Activated CD4-positive, alpha-beta T cell treated with anti-CD3 and anti-CD28 coated beads for 36 hours (primary cell): ENCODE results near the gene SYNE3. TPM values are rescaled to one million over a fixed set of nuclear protein-coding genes. Genes with fewer than 3 reads are reported as not detected.

ENCODE experiments used
- ATAC-seq: fragments of 200-7000 bp; cut with Tn5 transposase; one replicate; pipeline ENCODE4 v1.10.0; 2021; ENCODE audit warnings: mild to moderate bottlenecking, moderate library complexity
- CTCF ChIA-PET: fragments of 350-600 bp; sonication (Branson Sonifier 250); formaldehyde crosslinking; loops from one replicate; lab custom pipeline; 2021; ENCODE audit warnings: antibody characterized with exemption; lab: Charles Lee
- POLR2A ChIA-PET: fragments of 350-600 bp; sonication (Branson Sonifier 250); formaldehyde crosslinking; loops from one replicate; lab custom pipeline; 2021; ENCODE audit warnings: antibody characterized with exemption, inconsistent platforms; lab: Charles Lee
- DNase-seq: peaks from one replicate; pipeline ENCODE4 v3.0.0-alpha.2; 2020
- H3K27ac Mint-ChIP-seq: one replicate; pipeline ENCODE4 v1.8.0; 2021; ENCODE audit warnings: mixed read lengths
- H3K27me3 Mint-ChIP-seq: one replicate; pipeline ENCODE4 v1.8.0; 2021; ENCODE audit warnings: mixed read lengths
- H3K36me3 Mint-ChIP-seq: one replicate; pipeline ENCODE4 v1.8.0; 2021; ENCODE audit warnings: low read depth, mixed read lengths
- H3K4me1 Mint-ChIP-seq: one replicate; pipeline ENCODE4 v1.8.0; 2021; ENCODE audit warnings: mixed read lengths
- H3K4me3 Mint-ChIP-seq: one replicate; pipeline ENCODE4 v1.8.0; 2021; ENCODE audit warnings: mild to moderate bottlenecking, moderate library complexity, mixed read lengths
- H3K9me3 Mint-ChIP-seq: one replicate; pipeline ENCODE4 v1.8.0; 2021; ENCODE audit warnings: low read depth, mixed read lengths
- intact Hi-C, 2 experiments: fragments of 100-400 bp; cut with DNase I in 1 of 2; cut with micrococcal nuclease in 1 of 2; formaldehyde crosslinking; loops; one replicate each; pipeline versions ENCODE4 v1.14.2 to v1.15.1; 2022 to 2024; cut with DNase I, micrococcal nuclease
- total RNA-seq, 2 experiments: library from RNA; stranded (reverse); gene quantifications; one replicate each; pipeline ENCODE4 v1.2.3, GENCODE V29; 2021

Gene SYNE3
- total RNA-seq, 2 experiments from 2014 or later: 27.3 to 34.2 TPM

GRCh38 chr14:95489214-95490137 is 27.0 kb downstream of the SYNE3 start:
- no peaks in the 10 kb centered on the region for H3K27me3 Mint-ChIP-seq
- peaks cover 4% of the 10 kb centered on the region for H3K9me3 Mint-ChIP-seq
- DNase-seq (no peak), ATAC-seq (no peak)
- H3K36me3 Mint-ChIP-seq: peaks cover 16% of the 10 kb centered on the region
- intact Hi-C loops: no loop called here
- ChIA-PET POLR2A (interaction anchor here (0.5 kb wide), 1 partner anchor 24 kb away, joined by 4 read pairs; no protein-coding TSS in a partner anchor), CTCF (interaction anchor here (1.0 to 1.1 kb wide), 3 partner anchors 38 to 45 kb away, joined by 3 to 4 read pairs (median 3); no protein-coding TSS in a partner anchor)
- H3K4me1 Mint-ChIP-seq: peaks cover 21% of the 10 kb centered on the region
- no peak overlapping the region for H3K27ac Mint-ChIP-seq
- no peak overlapping the region for H3K4me3 Mint-ChIP-seq

- ChIA-PET POLR2A (no interaction called here), CTCF (interaction anchor here (1.1 kb wide), 2 partner anchors 8 to 46 kb away, joined by 3 read pairs; no protein-coding TSS in a partner anchor)
- ATAC-seq (no peak), DNase-seq (no peak)
- Mint-ChIP-seq H3K27ac (no peak overlapping the region), H3K9me3 (peaks cover 4% of the 10 kb centered on the region), H3K4me3 (no peak overlapping the region), H3K27me3 (no peaks in the 10 kb centered on the region), H3K36me3 (peaks cover 14% of the 10 kb centered on the region), H3K4me1 (peaks cover 20% of the 10 kb centered on the region)
- intact Hi-C loops: no loop called here
Observed at GRCh38 chr14:95488376-95489213, 27.9 kb downstream of the SYNE3 start.

- Mint-ChIP-seq H3K36me3 (peaks cover 14% of the 10 kb centered on the region), H3K9me3 (peaks cover 4% of the 10 kb centered on the region), H3K27me3 (no peaks in the 10 kb centered on the region), H3K27ac (peak overlapping the region; percentile 12), H3K4me1 (peaks cover 28% of the 10 kb centered on the region), H3K4me3 (no peak overlapping the region)
- intact Hi-C loops: no loop called here
- ATAC-seq (no peak), DNase-seq (no peak)
- CTCF ChIA-PET: interaction anchor here (1.1 kb wide), 1 partner anchor 9 kb away, joined by 3 read pairs; no protein-coding TSS in a partner anchor
- POLR2A ChIA-PET: no interaction called here
Observed at GRCh38 chr14:95487669-95488084, 28.8 kb downstream of the SYNE3 start.

GRCh38 chr14:95486875-95487668 is 29.4 kb downstream of the SYNE3 start:
- peaks cover 28% of the 10 kb centered on the region for H3K4me1 Mint-ChIP-seq
- H3K4me3 Mint-ChIP-seq: no peak overlapping the region
- H3K36me3 Mint-ChIP-seq: peaks cover 9% of the 10 kb centered on the region
- H3K9me3 Mint-ChIP-seq: no peaks in the 10 kb centered on the region
- CTCF ChIA-PET: interaction anchor here (1.1 kb wide), 1 partner anchor 10 kb away, joined by 3 read pairs; no protein-coding TSS in a partner anchor
- H3K27ac Mint-ChIP-seq: no peak overlapping the region
- no peaks in the 10 kb centered on the region for H3K27me3 Mint-ChIP-seq
- DNase-seq (no peak), ATAC-seq (no peak)
- intact Hi-C loops: no loop called here
- POLR2A ChIA-PET: no interaction called here

GRCh38 chr14:95485222-95485819 is 31.1 kb downstream of the SYNE3 start:
- Mint-ChIP-seq H3K27me3 (no peaks in the 10 kb centered on the region), H3K4me1 (peaks cover 35% of the 10 kb centered on the region), H3K27ac (no peak overlapping the region), H3K4me3 (no peak overlapping the region), H3K36me3 (peaks cover 3% of the 10 kb centered on the region), H3K9me3 (no peaks in the 10 kb centered on the region)
- ATAC-seq: no peak
- intact Hi-C loops: no loop called here
- POLR2A ChIA-PET: no interaction called here
- DNase-seq: no peak
- CTCF ChIA-PET: interaction anchor here (0.6 to 1.1 kb wide), 5 partner anchors 20 to 591 kb away, joined by 3 read pairs; no protein-coding TSS in a partner anchor

GRCh38 chr14:95484296-95484695 is 32.2 kb downstream of the SYNE3 start:
- H3K27me3 Mint-ChIP-seq: no peaks in the 10 kb centered on the region
- CTCF ChIA-PET: interaction anchor here (1.0 kb wide), 1 partner anchor 32 kb away, joined by 3 read pairs; the partner anchor contains the start of gene SYNE3
- H3K27ac Mint-ChIP-seq: no peak overlapping the region
- peaks cover 45% of the 10 kb centered on the region for H3K4me1 Mint-ChIP-seq
- H3K9me3 Mint-ChIP-seq: no peaks in the 10 kb centered on the region
- intact Hi-C loops: no loop called here
- H3K4me3 Mint-ChIP-seq: no peak overlapping the region
- peaks cover 7% of the 10 kb centered on the region for H3K36me3 Mint-ChIP-seq
- ATAC-seq (no peak), DNase-seq (no peak)
- POLR2A ChIA-PET: no interaction called here

GRCh38 chr14:95483309-95484165 is 32.9 kb downstream of the SYNE3 start:
- Mint-ChIP-seq H3K36me3 (peaks cover 7% of the 10 kb centered on the region), H3K27ac (peak overlapping the region; percentile 59), H3K27me3 (no peaks in the 10 kb centered on the region), H3K4me3 (no peak overlapping the region), H3K4me1 (peaks cover 48% of the 10 kb centered on the region), H3K9me3 (no peaks in the 10 kb centered on the region)
- DNase-seq: no peak
- intact Hi-C loops: no loop called here
- ATAC-seq: no peak
- POLR2A ChIA-PET: no interaction called here
- CTCF ChIA-PET: interaction anchor here (0.9 to 1.2 kb wide), 3 partner anchors 11 to 32 kb away, joined by 3 read pairs; partner anchors contain the start of gene SYNE3

GRCh38 chr14:95482627-95483308 is 33.7 kb downstream of the SYNE3 start:
- Mint-ChIP-seq H3K4me1 (peaks cover 47% of the 10 kb centered on the region), H3K27ac (no peak overlapping the region), H3K9me3 (no peaks in the 10 kb centered on the region), H3K36me3 (peaks cover 7% of the 10 kb centered on the region), H3K27me3 (no peaks in the 10 kb centered on the region), H3K4me3 (no peak overlapping the region)
- DNase-seq (no peak), ATAC-seq (no peak)
- ChIA-PET CTCF (interaction anchor here (0.9 to 1.5 kb wide), 3 partner anchors 11 to 44 kb away, joined by 3 to 5 read pairs (median 3); no protein-coding TSS in a partner anchor), POLR2A (no interaction called here)
- intact Hi-C loops: no loop called here

- H3K36me3 Mint-ChIP-seq: peaks cover 7% of the 10 kb centered on the region
- POLR2A ChIA-PET: interaction anchor here (1.7 kb wide), 1 partner anchor 42 kb away, joined by 10 read pairs; no protein-coding TSS in a partner anchor
- no peaks in the 10 kb centered on the region for H3K9me3 Mint-ChIP-seq
- H3K27me3 Mint-ChIP-seq: no peaks in the 10 kb centered on the region
- H3K4me3 Mint-ChIP-seq: no peak overlapping the region
- DNase-seq: no peak
- H3K4me1 Mint-ChIP-seq: peaks cover 49% of the 10 kb centered on the region
- CTCF ChIA-PET: interaction anchor here (0.5 to 1.5 kb wide), 5 partner anchors 39 to 1216 kb away, joined by 3 to 5 read pairs (median 3); partner anchors contain the start of gene GLRX5
- intact Hi-C loops: no loop called here
- H3K27ac Mint-ChIP-seq: peak overlapping the region; percentile 85
- ATAC-seq: no peak
Observed at GRCh38 chr14:95481391-95482022, 34.9 kb downstream of the SYNE3 start.
